H9 (cell line): ENCODE data around the gene TNKS1BP1. TPM values are rescaled to one million over a fixed set of nuclear protein-coding genes. Genes with fewer than 3 reads are reported as not detected.

Experiments
- DNase-seq: peaks from one replicate; pipeline ENCODE4 v3.0.0-alpha.2; 2017
- H2AFZ ChIP-seq: one replicate; pipeline ENCODE4 v1.6.1; 2013; ENCODE audit warnings: mild to moderate bottlenecking, low read length, control low read depth, moderate library complexity
- H2AK5ac ChIP-seq: 2 replicates; pipeline ENCODE4 v1.6.1; 2013; ENCODE audit warnings: low read length, control low read depth, mixed read lengths; ENCODE audit not compliant: insufficient read length
- H2BK120ac ChIP-seq: one replicate; pipeline ENCODE4 v1.6.1; 2013; ENCODE audit warnings: low read depth, mild to moderate bottlenecking, low read length, control low read depth, inconsistent platforms; ENCODE audit not compliant: poor library complexity, severe bottlenecking
- H2BK12ac ChIP-seq: 2 replicates; pipeline ENCODE4 v1.6.1; 2013; ENCODE audit warnings: low read length, control low read depth, mixed read lengths, low read depth; ENCODE audit not compliant: insufficient read length
- H2BK15ac ChIP-seq: 2 replicates; pipeline ENCODE4 v1.6.1; 2013; ENCODE audit warnings: low read depth, low read length, control low read depth
- H2BK20ac ChIP-seq: one replicate; pipeline ENCODE4 v1.6.1; 2013; ENCODE audit warnings: low read depth, mild to moderate bottlenecking, low read length, control low read depth, inconsistent platforms; ENCODE audit not compliant: poor library complexity, severe bottlenecking
- H2BK5ac ChIP-seq: 2 replicates; pipeline ENCODE4 v1.6.1; 2013; ENCODE audit warnings: low read length, control low read depth, mixed read lengths; ENCODE audit not compliant: insufficient read length
- H3K14ac ChIP-seq: 2 replicates; pipeline ENCODE4 v1.6.1; 2013; ENCODE audit warnings: low read length, control low read depth; ENCODE audit not compliant: insufficient read depth
- H3K18ac ChIP-seq: 2 replicates; pipeline ENCODE4 v1.6.1; 2013; ENCODE audit warnings: low read depth, mild to moderate bottlenecking, mixed read lengths, low read length, control low read depth; ENCODE audit not compliant: insufficient read length
- H3K23ac ChIP-seq: 2 replicates; pipeline ENCODE4 v1.6.1; 2013; ENCODE audit warnings: low read length, control low read depth, mixed read lengths, low read depth; ENCODE audit not compliant: insufficient read length
- H3K23me2 ChIP-seq: 2 replicates; pipeline ENCODE4 v1.6.1; 2013; ENCODE audit warnings: low read depth, mild to moderate bottlenecking, mixed read lengths, low read length, control low read depth; ENCODE audit not compliant: insufficient read length, poor library complexity, severe bottlenecking
- H3K27ac ChIP-seq: 2 replicates; pipeline ENCODE4 v1.5.1; 2013; ENCODE audit warnings: low read length, control low read depth, mixed read lengths, low read depth; ENCODE audit not compliant: insufficient read length
- H3K27me3 ChIP-seq: 2 replicates; pipeline ENCODE4 v1.6.1; 2013; ENCODE audit warnings: low read length, control low read depth, inconsistent platforms; ENCODE audit not compliant: insufficient read depth
- H3K4ac ChIP-seq: 2 replicates; pipeline ENCODE4 v1.6.1; 2013; ENCODE audit warnings: low read depth, mild to moderate bottlenecking, control low read depth, inconsistent platforms, low read length, moderate library complexity
- H3K4me1 ChIP-seq: 2 replicates; pipeline ENCODE4 v1.6.1; 2013; ENCODE audit warnings: low read length, control low read depth, inconsistent platforms; ENCODE audit not compliant: insufficient read depth
- H3K4me2 ChIP-seq: 2 replicates; pipeline ENCODE4 v1.6.1; 2013; ENCODE audit warnings: low read length, control low read depth, mixed read lengths; ENCODE audit not compliant: insufficient read length, insufficient read depth
- H3K56ac ChIP-seq: 2 replicates; pipeline ENCODE4 v1.6.1; 2013; ENCODE audit warnings: low read depth, mild to moderate bottlenecking, mixed read lengths, low read length, control low read depth; ENCODE audit not compliant: insufficient read length
- H3K79me1 ChIP-seq: 2 replicates; pipeline ENCODE4 v1.6.1; 2013; ENCODE audit warnings: low read depth, mild to moderate bottlenecking, moderate library complexity, low read length, control low read depth, inconsistent platforms; ENCODE audit not compliant: insufficient read depth, poor library complexity, severe bottlenecking
- H3K79me2 ChIP-seq: 2 replicates; pipeline ENCODE4 v1.6.1; 2013; ENCODE audit warnings: low read length, control low read depth, inconsistent platforms; ENCODE audit not compliant: insufficient read depth
- H3K9ac ChIP-seq: 2 replicates; pipeline ENCODE4 v1.6.1; 2013; ENCODE audit warnings: low read length, control low read depth, mixed read lengths; ENCODE audit not compliant: insufficient read length; ENCODE audit errors: extremely low read depth
- H3K9me3 ChIP-seq: one replicate; pipeline ENCODE4 v1.6.1; 2013; ENCODE audit warnings: low read depth, low read length, inconsistent platforms; ENCODE audit not compliant: control insufficient read depth
- H3T11ph ChIP-seq: one replicate; pipeline ENCODE4 v1.6.1; 2013; ENCODE audit warnings: mild to moderate bottlenecking, low read length, control low read depth, inconsistent platforms
- H4K20me1 ChIP-seq: one replicate; pipeline ENCODE4 v1.6.1; 2013; ENCODE audit not compliant: control insufficient read depth, insufficient read length, insufficient read depth
- H4K5ac ChIP-seq: 2 replicates; pipeline ENCODE4 v1.6.1; 2013; ENCODE audit warnings: low read depth, mild to moderate bottlenecking, mixed read lengths, low read length, control low read depth; ENCODE audit not compliant: insufficient read length
- H4K8ac ChIP-seq: replicated peaks from 2 replicates; pipeline ENCODE4 v1.6.1; 2013; ENCODE audit warnings: low read length, control low read depth, mixed read lengths, low read depth; ENCODE audit not compliant: insufficient read length
- H4K91ac ChIP-seq: 2 replicates; pipeline ENCODE4 v1.6.1; 2013; ENCODE audit warnings: low read depth, mild to moderate bottlenecking, moderate library complexity, mixed read lengths, low read length, control low read depth; ENCODE audit not compliant: insufficient read length
- H3K27ac Mint-ChIP-seq, 3 experiments: 2 replicates in 2 of 3; 3 replicates in 1 of 3; pipeline ENCODE4 v1.8.0; 2020 to 2021; ENCODE audit warnings: mixed read lengths in 3 of 3, mild to moderate bottlenecking in 1 of 3, moderate library complexity in 1 of 3
- H3K27me3 Mint-ChIP-seq: 2 replicates; pipeline ENCODE4 v1.8.0; 2021; ENCODE audit warnings: low read depth, mild to moderate bottlenecking, moderate library complexity, mixed read lengths
- H3K36me3 Mint-ChIP-seq, 3 experiments: 2 replicates in 2 of 3; 3 replicates in 1 of 3; pipeline ENCODE4 v1.8.0; 2020 to 2021; ENCODE audit warnings: low read depth in 3 of 3, mixed read lengths in 3 of 3; ENCODE audit not compliant: insufficient read depth in 1 of 3
- H3K4me1 Mint-ChIP-seq, 2 experiments: 2 replicates each; pipeline ENCODE4 v1.8.0; 2020; ENCODE audit warnings: mixed read lengths in 2 of 2
- H3K4me3 Mint-ChIP-seq, 2 experiments: 2 replicates in 1 of 2; 3 replicates in 1 of 2; pipeline ENCODE4 v1.8.0; 2020 to 2021; ENCODE audit warnings: mild to moderate bottlenecking in 2 of 2, mixed read lengths in 2 of 2, moderate library complexity in 1 of 2
- H3K9me3 Mint-ChIP-seq, 2 experiments: 2 replicates in 1 of 2; 3 replicates in 1 of 2; pipeline ENCODE4 v1.8.0; 2020; ENCODE audit warnings: mild to moderate bottlenecking in 2 of 2, mixed read lengths in 2 of 2, moderate library complexity in 1 of 2
- WGBS: extraction: QIAGEN DNeasy Blood & Tissue Kit; methylation state at CpG from one replicate; pipeline ENCODE4 v1.1.7; 2013; ENCODE audit warnings: missing lambda C conversion rate, low lambda C conversion rate, mixed read lengths; ENCODE audit not compliant: insufficient read length; ENCODE audit errors: extremely low coverage; 5-methylcytosine and 5-hydroxymethylcytosine counted together
- total RNA-seq: library from RNA; stranded (reverse); gene quantifications from 2 replicates; pipeline ENCODE4 v1.2.1, GENCODE V29; 2021
- TF ChIP-seq, protein P1 (sequence below): fragments of 200-600 bp; sonication (generic); conservative IDR thresholded peaks from 3 replicates; pipeline ENCODE4 v1.8.0; 2021; ENCODE audit warnings: antibody characterized with exemption, mild to moderate bottlenecking

Gene TNKS1BP1
- total RNA-seq, 1 experiment from 2014 or later, result 130 TPM

DNA sequence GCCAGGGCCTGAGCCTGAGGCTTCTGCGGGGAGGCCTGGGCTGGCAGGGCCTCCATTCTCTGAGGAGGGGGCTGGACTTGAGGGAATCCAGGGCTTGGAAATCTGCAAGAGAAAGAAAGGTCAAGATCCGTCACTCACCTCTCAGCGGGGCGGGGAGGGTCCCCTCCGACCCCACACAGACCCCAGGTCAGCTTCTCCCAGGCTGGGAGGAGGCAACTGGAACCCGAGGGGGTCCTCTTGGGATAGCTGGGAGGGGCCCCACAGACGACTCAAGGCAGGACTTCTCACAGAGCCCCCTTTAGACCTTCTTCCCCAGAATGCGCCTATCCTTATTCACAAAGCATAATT, 11.0 kb downstream of the TNKS1BP1 start:
- Histone ChIP-seq H3K4ac (no peak overlapping the region), H3K18ac (no peak overlapping the region), H3K23me2 (peaks cover 6% of the 10 kb centered on the region), H4K5ac (no peak overlapping the region), H2BK20ac (no peak overlapping the region), H2AFZ (no peak overlapping the region), H3K56ac (no peak overlapping the region), H4K20me1 (no peaks in the 10 kb centered on the region), H4K91ac (no peak overlapping the region), H2AK5ac (no peak overlapping the region), H3K27me3 (no peaks in the 10 kb centered on the region), H2BK120ac (no peak overlapping the region), H3K4me2 (no peak overlapping the region), H3K79me1 (no peaks in the 10 kb centered on the region), H3K4me1 (peaks cover 21% of the 10 kb centered on the region), H4K8ac (no peak overlapping the region), H3K14ac (no peak overlapping the region), H3K27ac (no peak overlapping the region), H3K9me3 (no peaks in the 10 kb centered on the region), H3K23ac (no peak overlapping the region), H2BK12ac (no peak overlapping the region), H2BK5ac (no peak overlapping the region), H3T11ph (no peak overlapping the region), H3K79me2 (peaks cover 2% of the 10 kb centered on the region; the same call in 1 of the 2 replicates), H2BK15ac (no peak overlapping the region), H3K9ac (no peak overlapping the region)
- peaks cover 18 to 21% of the 10 kb centered on the region in 2 experiments for H3K4me1 Mint-ChIP-seq
- H3K36me3 Mint-ChIP-seq, result peaks cover 24 to 36% (median 33%) of the 10 kb centered on the region in 3 experiments
- H3K9me3 Mint-ChIP-seq, result no peaks in the 10 kb centered on the region
- H3K4me3 Mint-ChIP-seq, result peak overlapping the region in 1 of 2 experiments; percentile 13; a peak in 1 of 5 replicates
- no CpG with 5 or more reads among the region's 8 CpGs for WGBS
- TF ChIP-seq, protein P1, sequence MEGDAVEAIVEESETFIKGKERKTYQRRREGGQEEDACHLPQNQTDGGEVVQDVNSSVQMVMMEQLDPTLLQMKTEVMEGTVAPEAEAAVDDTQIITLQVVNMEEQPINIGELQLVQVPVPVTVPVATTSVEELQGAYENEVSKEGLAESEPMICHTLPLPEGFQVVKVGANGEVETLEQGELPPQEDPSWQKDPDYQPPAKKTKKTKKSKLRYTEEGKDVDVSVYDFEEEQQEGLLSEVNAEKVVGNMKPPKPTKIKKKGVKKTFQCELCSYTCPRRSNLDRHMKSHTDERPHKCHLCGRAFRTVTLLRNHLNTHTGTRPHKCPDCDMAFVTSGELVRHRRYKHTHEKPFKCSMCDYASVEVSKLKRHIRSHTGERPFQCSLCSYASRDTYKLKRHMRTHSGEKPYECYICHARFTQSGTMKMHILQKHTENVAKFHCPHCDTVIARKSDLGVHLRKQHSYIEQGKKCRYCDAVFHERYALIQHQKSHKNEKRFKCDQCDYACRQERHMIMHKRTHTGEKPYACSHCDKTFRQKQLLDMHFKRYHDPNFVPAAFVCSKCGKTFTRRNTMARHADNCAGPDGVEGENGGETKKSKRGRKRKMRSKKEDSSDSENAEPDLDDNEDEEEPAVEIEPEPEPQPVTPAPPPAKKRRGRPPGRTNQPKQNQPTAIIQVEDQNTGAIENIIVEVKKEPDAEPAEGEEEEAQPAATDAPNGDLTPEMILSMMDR, result no peak
- no peaks in the 10 kb centered on the region for H3K27me3 Mint-ChIP-seq
- no peak for DNase-seq
- peak overlapping the region in 2 of 3 experiments; percentile 56 to 76; a peak in 4 of 7 replicates for H3K27ac Mint-ChIP-seq
